ENCODE measurements around the gene ITGAV. TPM values are rescaled to one million over a fixed set of nuclear protein-coding genes. Genes with fewer than 3 reads are reported as not detected.

The ITGAV gene
- total RNA-seq, 1 donor from 2014 or later, result 8.1 TPM

GRCh38 chr2:186713691-186714090 lies 123.8 kb downstream of the ITGAV start:
- H3K27ac Mint-ChIP-seq, result no peak overlapping the region

GRCh38 chr2:186714611-186715010 lies 124.8 kb downstream of the ITGAV start:
- H3K36me3 Mint-ChIP-seq (ENCODE audit: low read depth), result no peaks in the 10 kb centered on the region
- intact Hi-C loops (cut with micrococcal nuclease), result no loop called here
- no peak for DNase-seq
- no peak overlapping the region for H3K4me3 Mint-ChIP-seq
- no peaks in the 10 kb centered on the region for H3K4me1 Mint-ChIP-seq
- H3K9me3 Mint-ChIP-seq, result no peaks in the 10 kb centered on the region
- H3K27ac Mint-ChIP-seq, result no peak overlapping the region
- peaks cover 5% of the 10 kb centered on the region for H3K27me3 Mint-ChIP-seq

More at GRCh38 chr2:186713691-186714090, 123.8 kb downstream of the ITGAV start:
- Mint-ChIP-seq H3K4me3 (no peak overlapping the region), H3K27me3 (peaks cover 8% of the 10 kb centered on the region), H3K9me3 (no peaks in the 10 kb centered on the region), H3K4me1 (no peaks in the 10 kb centered on the region), H3K36me3 (ENCODE audit: low read depth) (no peaks in the 10 kb centered on the region)
- no peak for DNase-seq
- intact Hi-C loops (cut with micrococcal nuclease), result no loop called here

GRCh38 chr2:186716004-186716403 lies 126.1 kb downstream of the ITGAV start:
- Mint-ChIP-seq H3K4me3 (no peak overlapping the region), H3K9me3 (no peaks in the 10 kb centered on the region), H3K27me3 (no peaks in the 10 kb centered on the region), H3K27ac (no peak overlapping the region), H3K4me1 (no peaks in the 10 kb centered on the region), H3K36me3 (ENCODE audit: low read depth) (no peaks in the 10 kb centered on the region)
- intact Hi-C loops (cut with micrococcal nuclease), result no loop called here
- DNase-seq, result no peak

GRCh38 chr2:186716899-186717298 lies 127.0 kb downstream of the ITGAV start:
- H3K27me3 Mint-ChIP-seq, result peaks cover 2% of the 10 kb centered on the region
- no peak overlapping the region for H3K27ac Mint-ChIP-seq
- no peaks in the 10 kb centered on the region for H3K4me1 Mint-ChIP-seq
- H3K36me3 Mint-ChIP-seq (ENCODE audit: low read depth), result no peaks in the 10 kb centered on the region
- DNase-seq, result no peak
- intact Hi-C loops (cut with micrococcal nuclease), result no loop called here
- H3K9me3 Mint-ChIP-seq, result no peaks in the 10 kb centered on the region
- H3K4me3 Mint-ChIP-seq, result no peak overlapping the region

- Mint-ChIP-seq H3K4me1 (no peaks in the 10 kb centered on the region), H3K4me3 (no peak overlapping the region), H3K27ac (no peak overlapping the region), H3K27me3 (peaks cover 2% of the 10 kb centered on the region), H3K36me3 (ENCODE audit: low read depth) (no peaks in the 10 kb centered on the region), H3K9me3 (no peaks in the 10 kb centered on the region)
- DNase-seq, result no peak
- intact Hi-C loops (cut with micrococcal nuclease), result no loop called here
Observed at GRCh38 chr2:186717320-186718007, 127.6 kb downstream of the ITGAV start.

- Mint-ChIP-seq H3K9me3 (no peaks in the 10 kb centered on the region), H3K36me3 (ENCODE audit: low read depth) (no peaks in the 10 kb centered on the region), H3K4me1 (no peaks in the 10 kb centered on the region), H3K27me3 (peaks cover 2% of the 10 kb centered on the region), H3K27ac (no peak overlapping the region), H3K4me3 (no peak overlapping the region)
- intact Hi-C loops (cut with micrococcal nuclease), result no loop called here
- no peak for DNase-seq
Observed at GRCh38 chr2:186718122-186718521, 128.3 kb downstream of the ITGAV start.

GRCh38 chr2:186718903-186719302 lies 129.0 kb downstream of the ITGAV start:
- no peak for DNase-seq
- Mint-ChIP-seq H3K36me3 (ENCODE audit: low read depth) (no peaks in the 10 kb centered on the region), H3K9me3 (no peaks in the 10 kb centered on the region), H3K4me1 (no peaks in the 10 kb centered on the region), H3K27ac (no peak overlapping the region), H3K27me3 (peaks cover 2% of the 10 kb centered on the region), H3K4me3 (no peak overlapping the region)
- intact Hi-C loops (cut with micrococcal nuclease), result no loop called here

- intact Hi-C loops (cut with micrococcal nuclease), result no loop called here
- H3K4me3 Mint-ChIP-seq, result no peak overlapping the region
- H3K27me3 Mint-ChIP-seq, result peaks cover 2% of the 10 kb centered on the region
- no peak overlapping the region for H3K27ac Mint-ChIP-seq
- no peak for DNase-seq
- H3K36me3 Mint-ChIP-seq (ENCODE audit: low read depth), result no peaks in the 10 kb centered on the region
- H3K4me1 Mint-ChIP-seq, result no peaks in the 10 kb centered on the region
- no peaks in the 10 kb centered on the region for H3K9me3 Mint-ChIP-seq
Observed at GRCh38 chr2:186721956-186722355, 132.1 kb downstream of the ITGAV start.

GRCh38 chr2:186724736-186725135 lies 134.9 kb downstream of the ITGAV start:
- DNase-seq, result no peak
- Mint-ChIP-seq H3K4me1 (no peaks in the 10 kb centered on the region), H3K4me3 (no peak overlapping the region), H3K27me3 (peaks cover 3% of the 10 kb centered on the region), H3K27ac (no peak overlapping the region), H3K36me3 (ENCODE audit: low read depth) (no peaks in the 10 kb centered on the region), H3K9me3 (no peaks in the 10 kb centered on the region)
- intact Hi-C loops (cut with micrococcal nuclease), result no loop called here

GRCh38 chr2:186725783-186726182 lies 135.9 kb downstream of the ITGAV start:
- intact Hi-C loops (cut with micrococcal nuclease), result no loop called here
- Mint-ChIP-seq H3K4me3 (no peak overlapping the region), H3K27ac (no peak overlapping the region), H3K36me3 (ENCODE audit: low read depth) (no peaks in the 10 kb centered on the region), H3K9me3 (no peaks in the 10 kb centered on the region), H3K4me1 (no peaks in the 10 kb centered on the region), H3K27me3 (peaks cover 3% of the 10 kb centered on the region)
- DNase-seq, result no peak

- intact Hi-C loops (cut with micrococcal nuclease), result no loop called here
- H3K9me3 Mint-ChIP-seq, result no peaks in the 10 kb centered on the region
Observed at GRCh38 chr2:186726938-186727337, 137.1 kb downstream of the ITGAV start.

GRCh38 chr2:186728631-186729030 lies 138.8 kb downstream of the ITGAV start:
- H3K4me3 Mint-ChIP-seq, result no peak overlapping the region
- DNase-seq, result no peak
- H3K4me1 Mint-ChIP-seq, result no peaks in the 10 kb centered on the region
- H3K9me3 Mint-ChIP-seq, result no peaks in the 10 kb centered on the region
- H3K36me3 Mint-ChIP-seq (ENCODE audit: low read depth), result no peaks in the 10 kb centered on the region
- H3K27ac Mint-ChIP-seq, result no peak overlapping the region
- peaks cover 2% of the 10 kb centered on the region for H3K27me3 Mint-ChIP-seq
- intact Hi-C loops (cut with micrococcal nuclease), result no loop called here

More at GRCh38 chr2:186726938-186727337, 137.1 kb downstream of the ITGAV start:
- Mint-ChIP-seq H3K27me3 (peaks cover 2% of the 10 kb centered on the region), H3K36me3 (ENCODE audit: low read depth) (no peaks in the 10 kb centered on the region), H3K4me3 (no peak overlapping the region), H3K4me1 (no peaks in the 10 kb centered on the region), H3K27ac (no peak overlapping the region)
- no peak for DNase-seq
